Midbrain (tissue), 1 donor: ENCODE results near the gene PRR15.

Experiments used
- DNase-seq: peaks from one replicate; lab custom pipeline; 2025; lab: John Stamatoyannopoulos, UW

PRR15 gene

DNA sequence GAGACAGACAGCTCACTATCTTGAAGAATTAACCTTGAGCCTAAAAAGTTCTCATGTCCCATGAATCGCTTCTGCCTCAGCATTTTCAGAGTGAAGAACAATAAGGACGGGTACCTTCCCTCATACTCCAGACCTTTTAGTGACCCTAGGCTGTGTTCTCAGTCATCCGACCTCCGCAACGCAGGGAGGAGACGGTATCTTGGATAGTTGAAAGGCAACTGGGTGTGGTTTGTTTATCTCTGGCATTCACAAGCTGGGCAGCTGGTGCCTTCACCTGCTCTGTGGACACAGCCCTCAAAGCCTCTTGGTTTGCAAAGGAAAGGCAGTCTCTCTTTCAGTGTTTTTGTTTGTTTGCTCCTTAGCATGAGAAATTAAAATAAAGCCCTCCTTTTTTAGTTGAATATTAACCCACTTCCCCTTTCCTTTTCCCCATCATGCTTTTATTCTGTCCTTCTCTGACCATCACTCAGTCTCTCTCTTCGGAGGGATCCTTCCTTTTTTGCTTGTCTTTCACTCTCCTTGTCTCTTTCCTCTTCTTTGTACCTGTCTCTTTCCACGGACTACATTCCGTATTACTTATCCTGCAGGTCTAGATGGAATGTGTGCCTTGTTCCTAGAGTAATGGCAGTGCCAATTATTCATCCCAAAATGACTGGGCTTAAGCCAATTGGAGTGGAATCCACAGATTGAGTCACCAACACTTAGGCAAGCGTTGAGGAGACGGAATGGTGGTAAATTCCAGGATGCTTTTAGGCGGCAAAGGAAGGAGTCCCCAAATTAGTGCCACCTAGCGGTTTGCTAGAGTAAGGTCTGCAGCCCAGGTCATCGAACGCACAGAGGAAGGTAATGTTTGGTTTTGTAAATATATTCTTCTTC, 45.8 kb downstream of the PRR15 start:
- no peak for DNase-seq

DNA sequence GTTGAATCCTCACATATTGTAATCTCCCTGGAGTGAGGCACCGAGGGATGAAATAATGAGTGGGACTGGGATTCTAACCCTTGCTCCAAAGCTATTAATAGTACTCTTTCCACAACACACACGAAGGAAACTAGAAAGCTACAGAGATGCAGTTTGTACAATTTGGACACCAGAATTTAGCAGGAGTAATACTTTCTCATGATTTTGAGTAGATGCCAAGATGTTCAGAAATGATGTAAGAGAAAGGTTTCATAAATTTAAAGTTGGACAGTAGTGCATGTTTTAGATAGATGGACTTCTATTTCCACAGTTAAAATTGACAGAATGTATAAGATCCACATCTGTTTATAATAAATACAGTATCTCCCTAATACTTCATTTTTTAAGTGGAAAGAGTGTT, 46.5 kb downstream of the PRR15 start:
- no peak for DNase-seq

DNA sequence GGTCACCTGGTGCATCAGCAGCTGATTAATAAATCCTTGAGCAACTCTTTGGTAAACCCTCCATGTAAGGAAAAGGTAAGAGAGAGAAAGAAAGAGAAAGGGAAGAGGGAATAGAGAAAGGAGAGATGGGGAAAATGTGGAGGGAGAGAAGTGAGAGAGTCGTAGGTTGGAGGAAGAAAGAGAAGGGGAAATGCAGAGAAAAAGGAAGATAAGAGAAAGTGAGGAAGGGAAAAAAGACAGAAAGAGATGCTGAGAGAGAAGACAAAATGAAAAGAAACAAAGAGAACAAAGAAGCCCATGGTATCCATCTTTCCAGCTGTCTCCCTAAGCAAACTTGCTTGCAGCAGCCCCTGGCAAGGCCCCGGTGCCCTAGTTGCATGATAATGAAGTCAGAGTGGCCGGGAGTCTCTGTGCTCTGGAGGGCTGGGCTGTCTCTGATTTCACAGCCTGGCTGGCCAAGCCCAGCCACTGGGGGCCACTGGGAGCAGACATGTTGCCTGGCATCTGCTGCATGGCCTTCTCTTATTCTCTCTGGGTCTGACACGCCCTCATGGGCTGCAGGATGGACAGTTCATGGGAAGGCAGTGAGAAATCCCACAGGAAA, 48.4 kb downstream of the PRR15 start:
- no peak for DNase-seq

DNA sequence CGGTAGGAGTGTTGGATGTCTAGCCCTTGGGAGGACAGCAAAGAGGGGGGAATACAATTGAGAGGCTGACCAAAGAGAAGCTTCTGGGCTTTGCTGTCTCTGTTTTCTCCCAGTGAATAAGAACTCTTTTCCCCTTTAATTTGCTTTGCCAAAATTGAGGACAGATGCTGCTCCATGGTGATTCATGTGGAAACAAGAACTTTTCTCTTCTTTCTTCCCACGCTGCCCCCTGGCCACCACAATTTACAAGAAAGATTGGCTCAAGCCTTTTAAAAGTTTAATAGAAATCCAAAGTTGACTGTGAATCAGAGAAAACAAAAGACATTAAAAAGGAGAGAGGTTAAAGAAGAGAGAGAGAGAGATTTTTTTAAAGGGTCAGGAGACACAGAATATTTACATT, 49.0 kb downstream of the PRR15 start:
- no peak for DNase-seq

DNA sequence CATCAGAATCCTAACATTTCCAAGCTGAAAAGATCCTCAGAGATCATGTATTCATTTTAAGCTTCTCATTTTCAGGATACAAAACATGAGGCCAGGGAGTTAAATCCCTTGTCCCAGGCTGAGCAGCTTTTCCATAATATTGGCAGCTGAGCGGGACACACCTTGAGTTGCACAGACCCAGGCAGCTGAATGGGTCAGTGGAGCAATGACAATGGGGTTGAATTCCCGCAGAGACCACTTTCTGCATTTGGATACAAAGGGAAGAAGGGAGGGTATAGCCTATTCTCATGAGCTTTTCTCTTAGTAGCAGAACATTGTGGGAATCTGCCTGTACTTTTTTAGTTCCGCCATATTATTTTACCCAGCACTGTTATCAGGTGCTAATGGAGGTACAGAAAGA, 49.5 kb downstream of the PRR15 start:
- no peak for DNase-seq

DNA sequence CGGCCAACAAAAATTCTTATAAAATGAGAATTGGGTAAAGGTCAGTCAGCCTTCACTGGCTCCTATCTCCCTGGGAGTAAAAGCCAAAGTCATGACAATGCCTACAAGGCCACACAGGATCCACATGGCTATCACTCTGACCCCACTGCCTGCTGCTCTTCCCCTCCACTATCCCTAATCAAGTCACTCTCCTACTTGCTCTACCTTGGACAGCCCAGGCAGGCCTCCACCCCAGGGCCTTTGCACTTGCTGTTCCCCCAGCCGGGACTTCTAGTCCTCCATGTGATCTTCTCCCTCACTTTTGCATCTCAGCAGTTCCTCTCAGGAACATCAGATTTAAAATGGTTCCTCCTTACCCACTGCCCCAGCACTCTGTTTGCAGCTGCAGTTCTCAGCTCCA, 50.6 kb downstream of the PRR15 start:
- no peak for DNase-seq
